Fibroblast of mammary gland (primary cell): ENCODE data around the gene KTN1.
A peak's percentile ranks its signal among the peaks of the same experiment; 100 is the strongest.

ENCODE experiments used
- DNase-seq: peaks from one replicate; pipeline ENCODE4 v3.0.0-alpha.2; 2010; ENCODE audit warnings: low read depth
- H3K4me3 ChIP-seq: 2 replicates; pipeline ENCODE4 v1.5.1; 2011; ENCODE audit warnings: low read depth, mild to moderate bottlenecking, low read length, moderate library complexity; ENCODE audit not compliant: control insufficient read depth
- CTCF ChIP-seq: conservative IDR thresholded peaks from 2 replicates; pipeline ENCODE4 v1.5.1; 2011; ENCODE audit warnings: low read depth, low read length, inconsistent platforms; ENCODE audit not compliant: control insufficient read depth, insufficient read depth

KTN1 gene

GRCh38 chr14:55604900-55605418, 25.0 kb downstream of the KTN1 start:
- no peak overlapping the region for H3K4me3 ChIP-seq
- no peak for TF ChIP-seq CTCF
- DNase-seq: no peak

GRCh38 chr14:55605793-55606192, 25.8 kb downstream of the KTN1 start:
- no peak for TF ChIP-seq CTCF
- no peak for DNase-seq
- H3K4me3 ChIP-seq: no peak overlapping the region

GRCh38 chr14:55607386-55607785, 27.4 kb downstream of the KTN1 start:
- no peak for TF ChIP-seq CTCF
- no peak for DNase-seq
- no peak overlapping the region for H3K4me3 ChIP-seq

GRCh38 chr14:55609681-55610080, 29.7 kb downstream of the KTN1 start:
- no peak overlapping the region for H3K4me3 ChIP-seq
- peak; percentile 35 for DNase-seq
- no peak for TF ChIP-seq CTCF

- no peak for TF ChIP-seq CTCF
- DNase-seq: no peak
- no peak overlapping the region for H3K4me3 ChIP-seq
Observed at GRCh38 chr14:55610713-55611370, 30.8 kb downstream of the KTN1 start.

- TF ChIP-seq CTCF: no peak
- DNase-seq: no peak
- no peak overlapping the region for H3K4me3 ChIP-seq
Observed at GRCh38 chr14:55611859-55612258, 31.9 kb downstream of the KTN1 start.
